Cardiac fibroblast (primary cell): ENCODE results near the gene MBP.
A peak's percentile ranks its signal among the peaks of the same experiment; 100 is the strongest.

Source experiments
- DNase-seq, 2 donors: peaks; one replicate each; pipeline versions ENCODE4 v3.0.0 to v3.0.0-alpha.2; 2010; ENCODE audit warnings: low read depth in 2 of 2
- H3K4me3 ChIP-seq, 2 donors: replicated peaks in 1 of 2; 1 replicate in 1 of 2; 2 replicates in 1 of 2; pipeline ENCODE4 v1.5.1; 2011; ENCODE audit warnings: low read depth in 2 of 2, low read length in 2 of 2, mild to moderate bottlenecking in 2 of 2, moderate library complexity in 1 of 2
- CTCF ChIP-seq: IDR thresholded peaks from one replicate; pipeline ENCODE4 v1.5.1; 2011; ENCODE audit warnings: low read depth, mild to moderate bottlenecking, low read length, inconsistent platforms

Gene MBP

GRCh38 chr18:77110936-77111335, 21.6 kb downstream of the MBP start:
- TF ChIP-seq CTCF: no peak
- H3K4me3 ChIP-seq: no peak overlapping the region
- no peak for DNase-seq

GRCh38 chr18:77110400-77110799, 22.2 kb downstream of the MBP start:
- DNase-seq: no peak
- peak; percentile 16 for TF ChIP-seq CTCF

GRCh38 chr18:77109648-77110019, 22.9 kb downstream of the MBP start:
- no peak overlapping the region for H3K4me3 ChIP-seq
- TF ChIP-seq CTCF: no peak
- DNase-seq: no peak

More at GRCh38 chr18:77110400-77110799, 22.2 kb downstream of the MBP start:
- no peak overlapping the region for H3K4me3 ChIP-seq

GRCh38 chr18:77108821-77109647, 23.5 kb downstream of the MBP start:
- no peak for TF ChIP-seq CTCF
- H3K4me3 ChIP-seq: no peak overlapping the region
- peak in 1 of 2 donors; percentile 46 for DNase-seq

- H3K4me3 ChIP-seq: peak overlapping the region in 1 of 2 donors; percentile 19
- peak; percentile 85 to 90 for DNase-seq
- no peak for TF ChIP-seq CTCF
Measured at GRCh38 chr18:77108001-77108692, 24.4 kb downstream of the MBP start.

GRCh38 chr18:77107292-77107691, 25.3 kb downstream of the MBP start:
- DNase-seq: peak; percentile 28 to 71
- TF ChIP-seq CTCF: no peak
- H3K4me3 ChIP-seq: no peak overlapping the region
